ENCODE data around the gene IER5. TPM values are rescaled to one million over a fixed set of nuclear protein-coding genes. Genes with fewer than 3 reads are reported as not detected.

IER5 gene
- total and polyA plus RNA-seq, 2 donors (not counting 1 experiment from before 2014, with no cell fraction given): 19.1 to 42.8 TPM

- Histone ChIP-seq H3K4me3 (replicated peaks in 1 of 4; ENCODE audit: control extremely low read depth in 1 of 4, insufficient read depth in 1 of 4, low read depth in 3 of 4, low read length in 4 of 4) (no peak overlapping the region), H3K27me3 (ENCODE audit: control insufficient read depth, insufficient read depth, low read length) (no peaks in the 10 kb centered on the region), H3K4me1 (ENCODE audit: control insufficient read depth, extremely low read depth, insufficient read depth, low read length) (peaks cover 6% of the 10 kb centered on the region), H2AFZ (ENCODE audit: low read length) (no peak overlapping the region), H3K9me3 (ENCODE audit: control insufficient read depth, insufficient read depth, low read depth, low read length) (no peaks in the 10 kb centered on the region), H3K27ac (ENCODE audit: insufficient read depth, low read length) (no peak overlapping the region), H3K79me2 (ENCODE audit: control insufficient read depth, insufficient read depth, low read length) (no peaks in the 10 kb centered on the region), H3K36me3 (ENCODE audit: control insufficient read depth, insufficient read depth, low read length) (no peaks in the 10 kb centered on the region), H3K9ac (ENCODE audit: insufficient read depth, low read length) (no peak overlapping the region), H3K4me2 (ENCODE audit: extremely low read depth, insufficient read depth, low read length) (no peak overlapping the region), H4K20me1 (ENCODE audit: control insufficient read depth, extremely low read depth, insufficient read depth, low read length) (no peaks in the 10 kb centered on the region)
- DNase-seq (ENCODE audit: low read depth in 2 of 2): peak in 1 of 2 donors; percentile 18
- TF ChIP-seq EZH2 (IDR thresholded peaks at IDR 0.05; ENCODE audit: low read length, missing control alignments) (no peak), CTCF (conservative IDR thresholded peaks at IDR 0.05 in 1 of 2, IDR thresholded peaks at IDR 0.05 in 1 of 2; ENCODE audit: low read depth in 1 of 2, low read length in 2 of 2) (no peak)
These were observed 41.5 kb downstream of the IER5 start for GRCh38 chr1:181129771-181130606.

- Histone ChIP-seq H3K9ac (ENCODE audit: insufficient read depth, low read length) (no peak overlapping the region), H3K79me2 (ENCODE audit: control insufficient read depth, insufficient read depth, low read length) (no peaks in the 10 kb centered on the region), H3K27ac (ENCODE audit: insufficient read depth, low read length) (no peak overlapping the region), H2AFZ (ENCODE audit: low read length) (no peak overlapping the region), H3K4me3 (replicated peaks in 1 of 4; ENCODE audit: control extremely low read depth in 1 of 4, insufficient read depth in 1 of 4, low read depth in 3 of 4, low read length in 4 of 4) (no peak overlapping the region), H3K27me3 (ENCODE audit: control insufficient read depth, insufficient read depth, low read length) (no peaks in the 10 kb centered on the region), H3K4me1 (ENCODE audit: control insufficient read depth, extremely low read depth, insufficient read depth, low read length) (peaks cover 16% of the 10 kb centered on the region), H3K4me2 (ENCODE audit: extremely low read depth, insufficient read depth, low read length) (no peak overlapping the region), H3K9me3 (ENCODE audit: control insufficient read depth, insufficient read depth, low read depth, low read length) (no peaks in the 10 kb centered on the region), H3K36me3 (ENCODE audit: control insufficient read depth, insufficient read depth, low read length) (no peaks in the 10 kb centered on the region), H4K20me1 (ENCODE audit: control insufficient read depth, extremely low read depth, insufficient read depth, low read length) (no peaks in the 10 kb centered on the region)
- TF ChIP-seq CTCF (conservative IDR thresholded peaks at IDR 0.05 in 1 of 2, IDR thresholded peaks at IDR 0.05 in 1 of 2; ENCODE audit: low read depth in 1 of 2, low read length in 2 of 2) (no peak), EZH2 (IDR thresholded peaks at IDR 0.05; ENCODE audit: low read length, missing control alignments) (no peak)
- DNase-seq (ENCODE audit: low read depth in 2 of 2): no peak
These were observed 42.9 kb downstream of the IER5 start for GRCh38 chr1:181131255-181131941.

GRCh38 chr1:181133441-181133951 lies 45.0 kb downstream of the IER5 start:
- no peaks in the 10 kb centered on the region for H3K9me3 ChIP-seq (ENCODE audit: control insufficient read depth, insufficient read depth, low read depth, low read length)
- no peak overlapping the region for H3K9ac ChIP-seq (ENCODE audit: insufficient read depth, low read length)
- TF ChIP-seq CTCF (conservative IDR thresholded peaks at IDR 0.05 in 1 of 2, IDR thresholded peaks at IDR 0.05 in 1 of 2; ENCODE audit: low read depth in 1 of 2, low read length in 2 of 2) (no peak), EZH2 (IDR thresholded peaks at IDR 0.05; ENCODE audit: low read length, missing control alignments) (no peak)
- no peak overlapping the region for H3K27ac ChIP-seq (ENCODE audit: insufficient read depth, low read length)
- H3K27me3 ChIP-seq (ENCODE audit: control insufficient read depth, insufficient read depth, low read length): no peaks in the 10 kb centered on the region
- H4K20me1 ChIP-seq (ENCODE audit: control insufficient read depth, extremely low read depth, insufficient read depth, low read length): no peaks in the 10 kb centered on the region
- no peak overlapping the region for H2AFZ ChIP-seq (ENCODE audit: low read length)
- H3K4me1 ChIP-seq (ENCODE audit: control insufficient read depth, extremely low read depth, insufficient read depth, low read length): peaks cover 19% of the 10 kb centered on the region
- no peak for DNase-seq (ENCODE audit: low read depth in 2 of 2)
- H3K36me3 ChIP-seq (ENCODE audit: control insufficient read depth, insufficient read depth, low read length): no peaks in the 10 kb centered on the region
- H3K79me2 ChIP-seq (ENCODE audit: control insufficient read depth, insufficient read depth, low read length): no peaks in the 10 kb centered on the region
- no peak overlapping the region for H3K4me3 ChIP-seq (replicated peaks in 1 of 4; ENCODE audit: control extremely low read depth in 1 of 4, insufficient read depth in 1 of 4, low read depth in 3 of 4, low read length in 4 of 4)
- H3K4me2 ChIP-seq (ENCODE audit: extremely low read depth, insufficient read depth, low read length): no peak overlapping the region
